Heart left ventricle (tissue), 16 donors: ENCODE results near the gene LAMB4. TPM values are rescaled to one million over a fixed set of nuclear protein-coding genes. Genes with fewer than 3 reads are reported as not detected.

Experiments
- ATAC-seq, 4 donors: fragments of 200-7000 bp; cut with Tn5 transposase; one replicate each; pipeline ENCODE4 v1.9.1; 2020 to 2022; ENCODE audit warnings: moderate library complexity in 4 of 4, mild to moderate bottlenecking in 3 of 4, moderate number of reproducible peaks in 1 of 4
- DNase-seq, 5 donors: peaks; one replicate each; pipeline ENCODE4 v3.0.0-alpha.2; 2020
- H3K27ac ChIP-seq, 12 donors: fragments of 200-600 bp; sonication (generic) in 4 of 12; one replicate each; pipeline versions ENCODE4 v1.5.0 to v1.8.0; 2016 to 2022; ENCODE audit warnings: mild to moderate bottlenecking in 2 of 12
- H3K27me3 ChIP-seq, 9 donors: fragments of 200-600 bp; sonication (generic) in 2 of 9; one replicate each; pipeline versions ENCODE4 v1.5.1 to v1.8.0; 2016 to 2022; ENCODE audit warnings: mild to moderate bottlenecking in 3 of 9
- H3K36me3 ChIP-seq, 9 donors: fragments of 200-600 bp; sonication (generic) in 2 of 9; one replicate each; pipeline versions ENCODE4 v1.5.0 to v1.8.0; 2018 to 2022; ENCODE audit warnings: mild to moderate bottlenecking in 2 of 9
- H3K4me1 ChIP-seq, 12 donors: fragments of 200-600 bp; sonication (generic) in 4 of 12; one replicate each; pipeline versions ENCODE4 v1.5.0 to v1.8.0; 2016 to 2022; ENCODE audit warnings: mild to moderate bottlenecking in 3 of 12
- H3K4me3 ChIP-seq, 12 donors: fragments of 200-600 bp; sonication (generic) in 4 of 12; one replicate each; pipeline versions ENCODE4 v1.5.0 to v1.8.0; 2017 to 2022; ENCODE audit warnings: mild to moderate bottlenecking in 9 of 12, moderate library complexity in 4 of 12
- H3K9me3 ChIP-seq, 12 donors: fragments of 200-600 bp; sonication (generic) in 4 of 12; one replicate each; pipeline versions ENCODE4 v1.5.0 to v1.8.0; 2016 to 2022; ENCODE audit warnings: mild to moderate bottlenecking in 1 of 12
- CTCF ChIP-seq, 12 donors: fragments of 200-600 bp; sonication (generic) in 4 of 12; IDR thresholded peaks; one replicate each; pipeline versions ENCODE4 v1.5.0 to v1.8.0; 2018 to 2022; ENCODE audit warnings: antibody characterized with exemption in 12 of 12, mild to moderate bottlenecking in 5 of 12
- POLR2A ChIP-seq, 2 donors: fragments of 450-650 bp; IDR thresholded peaks; one replicate each; pipeline ENCODE4 v1.6.1; 2017; ENCODE audit warnings: antibody characterized with exemption in 2 of 2, mild to moderate bottlenecking in 2 of 2, moderate library complexity in 2 of 2
- WGBS, 4 donors: extraction: QIAGEN DNeasy Blood & Tissue Kit in 2 of 4; methylation state at CpG; one replicate each; pipeline versions ENCODE4 v1.1.5 to v1.1.7; 2013 to 2018; 5-methylcytosine and 5-hydroxymethylcytosine counted together
- intact Hi-C, 10 donors: fragments of 100-400 bp; cut with DNase I; formaldehyde crosslinking; loops; one replicate each; pipeline versions ENCODE4 v1.11.1 to v1.14.2; 2022
- polyA plus RNA-seq, 2 donors: library from polyadenylated mRNA; stranded (reverse); fragments of 200-250 nt; gene quantifications; one replicate each; pipeline ENCODE4 v1.2.3, GENCODE V29; 2013
- total RNA-seq, 9 donors: library from RNA; depleted of rRNA in 2 of 9; stranded (reverse); fragments of >200 nt in 2 of 9; fragmentation: NEBNext Ultra II Directional in 3 of 9; extraction: Animal tissue kit (Norgen Biotek cat#: 25700) in 3 of 9; gene quantifications; one replicate each; pipeline versions ENCODE4 v1.1.0 to v1.2.4, GENCODE V29; 2016 to 2023
- donor health status: ischemic (EF 13 %, LVEDD 7.1; RV severe dilation, severe dysfunction).
- donor health status: healthy with polysubstance abuse.
- donor health status: DM: no; HTN: yes; CAD: no.
- donor health status: DM: no; HTN: no; CAD: no.
- donor health status: ischemic (EF 25% LVEDD 6.9; RV normal size, moderate dysfunction).
- donor health status: ischemic (EF 25% LVEDD 5.7; RV mildly dilated, moderate dysfunction).
- donor health status: healthy.
- donor health status: DM: yes; HTN: yes; CAD: no.
- donor health status: ischemic (EF 35%, LVEDD 5.7; RV mildly dilated, moderate dysfunction).
- donor health status: nonischemic (EF 11% LVEDD 7.7; RV severe dilation, severe dysfunction).
- donor health status: DM: yes; HTN: yes; CAD: no.
- donor health status: PGD.
- donor health status: ischemic (EF 29% LVEDD 5.4; RV normal size, mild dysfunction).
- donor health status: nonischemic (EF 23%, LVEDD 6.1; RV moderate dilation, normal function).

LAMB4 gene
- total and polyA plus RNA-seq, 11 donors: 0.19 to 0.31 (median 0.26) TPM; not detected in 4

- no peaks in the 10 kb centered on the region for H3K36me3 ChIP-seq
- no peak overlapping the region for H3K4me3 ChIP-seq
- DNase-seq: no peak
- H3K27me3 ChIP-seq: no peaks in the 10 kb centered on the region
- no peak overlapping the region for H3K27ac ChIP-seq
- TF ChIP-seq POLR2A (IDR thresholded peaks at IDR 0.05): no peak
- TF ChIP-seq CTCF (IDR thresholded peaks at IDR 0.05): no peak
- no peak for ATAC-seq
- no peaks in the 10 kb centered on the region for H3K9me3 ChIP-seq
- H3K4me1 ChIP-seq: peaks cover 0 to 3% (median 0%) of the 10 kb centered on the region in 12 donors
- intact Hi-C loops: no loop called here
Observed at GRCh38 chr7:108122181-108122580, 8.0 kb downstream of the LAMB4 start.

GRCh38 chr7:108120933-108121332 is 9.2 kb downstream of the LAMB4 start:
- no peak overlapping the region for H3K27ac ChIP-seq
- H3K27me3 ChIP-seq: no peaks in the 10 kb centered on the region
- no peaks in the 10 kb centered on the region for H3K9me3 ChIP-seq
- DNase-seq: no peak
- no peak for ATAC-seq
- no peak for TF ChIP-seq CTCF (IDR thresholded peaks at IDR 0.05)
- TF ChIP-seq POLR2A (IDR thresholded peaks at IDR 0.05): no peak
- peaks cover 0 to 3% (median 0%) of the 10 kb centered on the region in 12 donors for H3K4me1 ChIP-seq
- 59 to 64% (median 60%) methylated on average over 3 of the region's 3 CpGs for WGBS, 4 donors
- intact Hi-C loops: no loop called here
- no peak overlapping the region for H3K4me3 ChIP-seq
- H3K36me3 ChIP-seq: no peaks in the 10 kb centered on the region

- Histone ChIP-seq H3K4me3 (no peak overlapping the region), H3K4me1 (peaks cover 0 to 3% (median 0%) of the 10 kb centered on the region in 12 donors), H3K9me3 (no peaks in the 10 kb centered on the region), H3K27ac (no peak overlapping the region), H3K27me3 (no peaks in the 10 kb centered on the region), H3K36me3 (no peaks in the 10 kb centered on the region)
- TF ChIP-seq CTCF (IDR thresholded peaks at IDR 0.05) (no peak), POLR2A (IDR thresholded peaks at IDR 0.05) (no peak)
- WGBS, 4 donors: 75 to 84% (median 80%) methylated on average over 3 of the region's 3 CpGs
- ATAC-seq: no peak
- intact Hi-C loops: no loop called here
- DNase-seq: no peak
Observed at GRCh38 chr7:108120196-108120595, 10.0 kb downstream of the LAMB4 start.

GRCh38 chr7:108118959-108119358 is 11.2 kb downstream of the LAMB4 start:
- H3K36me3 ChIP-seq: no peaks in the 10 kb centered on the region
- H3K4me1 ChIP-seq: peaks cover 0 to 7% (median 0%) of the 10 kb centered on the region in 12 donors
- TF ChIP-seq CTCF (IDR thresholded peaks at IDR 0.05) (no peak), POLR2A (IDR thresholded peaks at IDR 0.05) (no peak)
- H3K27me3 ChIP-seq: no peaks in the 10 kb centered on the region
- ATAC-seq (no peak), DNase-seq (no peak)
- no peak overlapping the region for H3K27ac ChIP-seq
- WGBS, 4 donors: 89 to 97% (median 93%) methylated on average over 2 of the region's 2 CpGs
- no peak overlapping the region for H3K4me3 ChIP-seq
- no peaks in the 10 kb centered on the region for H3K9me3 ChIP-seq
- intact Hi-C loops: no loop called here
